ENCODE measurements around the gene CRYGB. TPM values are rescaled to one million over a fixed set of nuclear protein-coding genes. Genes with fewer than 3 reads are reported as not detected.
"Not testable (repeated sequence)": the region's sequence is repeated elsewhere in the genome, so short reads cannot be mapped to it uniquely, and the experiment has no call there.

CRYGB gene
- total RNA-seq, 1 experiment from 2014 or later, result 0.87 TPM

DNA sequence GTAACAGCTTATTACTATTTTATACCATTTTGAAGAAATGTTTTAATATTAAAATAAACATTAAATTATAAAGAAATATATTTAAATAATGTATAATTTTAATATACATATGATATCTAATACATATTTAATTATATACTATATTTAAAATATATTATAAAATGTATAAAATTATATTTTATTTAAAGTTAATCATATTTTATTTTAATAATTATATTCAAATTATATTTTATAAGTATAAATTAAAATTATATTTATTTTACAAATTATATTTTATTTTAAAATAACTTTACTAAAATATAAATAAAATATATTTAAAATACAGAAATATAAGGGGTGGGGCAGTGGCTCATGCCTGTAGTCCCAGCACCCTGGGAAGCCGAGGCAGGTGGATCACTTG lies 23.7 kb downstream of the CRYGB start:
- TF ChIP-seq SMAD3 (CRISPR knock-in tag; IDR thresholded peaks at IDR 0.05; ENCODE audit: borderline replicate concordance) (no peak), HMGA2 (CRISPR knock-in tag; IDR thresholded peaks at IDR 0.05) (peak; percentile 98; the same call in 1 of the 2 replicates)
- TF ChIP-seq, protein P1, sequence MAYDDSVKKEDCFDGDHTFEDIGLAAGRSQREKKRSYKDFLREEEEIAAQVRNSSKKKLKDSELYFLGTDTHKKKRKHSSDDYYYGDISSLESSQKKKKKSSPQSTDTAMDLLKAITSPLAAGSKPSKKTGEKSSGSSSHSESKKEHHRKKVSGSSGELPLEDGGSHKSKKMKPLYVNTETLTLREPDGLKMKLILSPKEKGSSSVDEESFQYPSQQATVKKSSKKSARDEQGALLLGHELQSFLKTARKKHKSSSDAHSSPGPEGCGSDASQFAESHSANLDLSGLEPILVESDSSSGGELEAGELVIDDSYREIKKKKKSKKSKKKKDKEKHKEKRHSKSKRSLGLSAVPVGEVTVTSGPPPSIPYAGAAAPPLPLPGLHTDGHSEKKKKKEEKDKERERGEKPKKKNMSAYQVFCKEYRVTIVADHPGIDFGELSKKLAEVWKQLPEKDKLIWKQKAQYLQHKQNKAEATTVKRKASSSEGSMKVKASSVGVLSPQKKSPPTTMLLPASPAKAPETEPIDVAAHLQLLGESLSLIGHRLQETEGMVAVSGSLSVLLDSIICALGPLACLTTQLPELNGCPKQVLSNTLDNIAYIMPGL (CRISPR knock-in tag; IDR thresholded peaks at IDR 0.05), result no peak
- DNase-seq (ENCODE audit: low spot score), result no peak
- Mint-ChIP-seq H3K4me1 (peaks cover 15% of the 10 kb centered on the region), H3K27me3 (ENCODE audit: low read depth) (no peaks in the 10 kb centered on the region; the same call in 1 of the 2 replicates), H3K36me3 (no peaks in the 10 kb centered on the region), H3K27ac (no peak overlapping the region), H3K4me3 (no peak overlapping the region), H3K9me3 (peaks cover 8% of the 10 kb centered on the region)
- CTCF ChIA-PET, result interaction anchor here (0.5 to 1.1 kb wide), 2 partner anchors 10 to 20 kb away, joined by 3 read pairs; no protein-coding TSS in a partner anchor
- POLR2A ChIA-PET, result no interaction called here
- no peak for ATAC-seq

DNA sequence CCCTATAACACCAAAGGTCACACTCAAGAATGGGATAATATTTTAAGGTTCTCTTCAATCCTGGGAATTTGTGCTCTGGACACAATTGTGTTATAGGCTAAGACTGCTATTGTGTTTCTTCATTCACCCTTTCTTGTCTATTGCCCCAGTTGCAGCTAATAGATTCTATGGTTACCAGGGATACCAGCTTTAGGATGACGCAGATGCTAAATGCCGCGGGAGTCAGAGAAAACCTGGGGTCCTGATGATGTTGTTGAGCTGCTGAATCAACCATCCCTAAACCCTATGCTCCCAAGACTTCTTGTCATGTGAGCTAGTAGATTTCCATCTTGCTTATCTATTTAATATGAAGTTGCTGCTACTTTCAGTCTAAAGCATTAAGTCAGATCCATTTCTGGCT lies 27.0 kb downstream of the CRYGB start:
- H3K27ac Mint-ChIP-seq, result no peak overlapping the region
- DNase-seq (ENCODE audit: low spot score), result no peak
- H3K27me3 Mint-ChIP-seq (ENCODE audit: low read depth), result no peaks in the 10 kb centered on the region; the same call in 1 of the 2 replicates
- ChIA-PET POLR2A (no interaction called here), CTCF (no interaction called here)
- H3K4me3 Mint-ChIP-seq, result no peak overlapping the region
- H3K36me3 Mint-ChIP-seq, result no peaks in the 10 kb centered on the region
- no peak for ATAC-seq
- H3K9me3 Mint-ChIP-seq, result 0 out of 2 replicates have a peak, but pooled peaks cover 7% of the 10 kb centered on the region
- H3K4me1 Mint-ChIP-seq, result peaks cover 6% of the 10 kb centered on the region
- no peak for TF ChIP-seq ZNF138 (CRISPR knock-in tag; conservative IDR thresholded peaks at IDR 0.05)
- TF ChIP-seq, protein P2, sequence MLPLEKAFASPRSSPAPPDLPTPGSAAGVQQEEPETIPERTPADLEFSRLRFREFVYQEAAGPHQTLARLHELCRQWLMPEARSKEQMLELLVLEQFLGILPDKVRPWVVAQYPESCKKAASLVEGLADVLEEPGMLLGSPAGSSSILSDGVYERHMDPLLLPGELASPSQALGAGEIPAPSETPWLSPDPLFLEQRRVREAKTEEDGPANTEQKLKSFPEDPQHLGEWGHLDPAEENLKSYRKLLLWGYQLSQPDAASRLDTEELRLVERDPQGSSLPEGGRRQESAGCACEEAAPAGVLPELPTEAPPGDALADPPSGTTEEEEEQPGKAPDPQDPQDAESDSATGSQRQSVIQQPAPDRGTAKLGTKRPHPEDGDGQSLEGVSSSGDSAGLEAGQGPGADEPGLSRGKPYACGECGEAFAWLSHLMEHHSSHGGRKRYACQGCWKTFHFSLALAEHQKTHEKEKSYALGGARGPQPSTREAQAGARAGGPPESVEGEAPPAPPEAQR (CRISPR knock-in tag; IDR thresholded peaks at IDR 0.05), result no peak
- TF ChIP-seq TEAD1 (CRISPR knock-in tag; IDR thresholded peaks at IDR 0.05), result no peak
- no peak for TF ChIP-seq RELA (CRISPR knock-in tag; IDR thresholded peaks at IDR 0.05; ENCODE audit: borderline replicate concordance)
- TF ChIP-seq ZNF423 (CRISPR knock-in tag; IDR thresholded peaks at IDR 0.05), result no peak
- TF ChIP-seq OVOL2 (CRISPR knock-in tag; IDR thresholded peaks at IDR 0.05; ENCODE audit: borderline replicate concordance), result no peak
- no peak for TF ChIP-seq ZNF263 (CRISPR knock-in tag; IDR thresholded peaks at IDR 0.05; ENCODE audit: low read depth)
- no peak for TF ChIP-seq SP1 (CRISPR knock-in tag; conservative IDR thresholded peaks at IDR 0.05)
- TF ChIP-seq NR2C2 (CRISPR knock-in tag; IDR thresholded peaks at IDR 0.05), result no peak
- TF ChIP-seq NR3C1 (CRISPR knock-in tag; conservative IDR thresholded peaks at IDR 0.05; ENCODE audit: low read depth), result no peak
- no peak for TF ChIP-seq NFYB (CRISPR knock-in tag; conservative IDR thresholded peaks at IDR 0.05; ENCODE audit: low read depth)
- TF ChIP-seq, protein P3, sequence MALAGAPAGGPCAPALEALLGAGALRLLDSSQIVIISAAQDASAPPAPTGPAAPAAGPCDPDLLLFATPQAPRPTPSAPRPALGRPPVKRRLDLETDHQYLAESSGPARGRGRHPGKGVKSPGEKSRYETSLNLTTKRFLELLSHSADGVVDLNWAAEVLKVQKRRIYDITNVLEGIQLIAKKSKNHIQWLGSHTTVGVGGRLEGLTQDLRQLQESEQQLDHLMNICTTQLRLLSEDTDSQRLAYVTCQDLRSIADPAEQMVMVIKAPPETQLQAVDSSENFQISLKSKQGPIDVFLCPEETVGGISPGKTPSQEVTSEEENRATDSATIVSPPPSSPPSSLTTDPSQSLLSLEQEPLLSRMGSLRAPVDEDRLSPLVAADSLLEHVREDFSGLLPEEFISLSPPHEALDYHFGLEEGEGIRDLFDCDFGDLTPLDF (CRISPR knock-in tag; IDR thresholded peaks at IDR 0.05), result no peak

DNA sequence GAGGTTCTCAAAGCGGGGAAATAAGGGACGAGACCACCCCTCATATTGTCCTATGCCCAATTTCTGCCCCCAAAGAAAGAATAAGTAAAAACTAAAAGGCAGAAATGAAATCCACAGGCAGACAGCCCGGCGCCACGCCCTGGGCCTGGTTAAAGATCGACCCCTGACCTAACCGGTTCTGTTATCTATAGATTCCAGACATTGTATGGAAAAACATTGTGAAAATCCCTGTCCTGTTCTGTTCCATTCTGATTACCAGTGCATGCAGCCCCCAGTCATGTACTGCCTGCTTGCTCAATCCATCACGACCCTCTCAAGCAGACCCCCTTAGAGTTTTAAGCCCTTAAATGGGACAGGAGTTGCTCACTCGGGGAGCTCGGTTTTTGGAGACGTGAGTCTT lies 28.6 kb downstream of the CRYGB start:
- H3K4me3 Mint-ChIP-seq; POLR2A ChIA-PET; H3K36me3 Mint-ChIP-seq; H3K27me3 Mint-ChIP-seq (ENCODE audit: low read depth); H3K27ac Mint-ChIP-seq; H3K9me3 Mint-ChIP-seq; DNase-seq (ENCODE audit: low spot score); ATAC-seq; CTCF ChIA-PET: not testable (repeated sequence)
- peaks cover 16% of the 10 kb centered on the region for H3K4me1 Mint-ChIP-seq

DNA sequence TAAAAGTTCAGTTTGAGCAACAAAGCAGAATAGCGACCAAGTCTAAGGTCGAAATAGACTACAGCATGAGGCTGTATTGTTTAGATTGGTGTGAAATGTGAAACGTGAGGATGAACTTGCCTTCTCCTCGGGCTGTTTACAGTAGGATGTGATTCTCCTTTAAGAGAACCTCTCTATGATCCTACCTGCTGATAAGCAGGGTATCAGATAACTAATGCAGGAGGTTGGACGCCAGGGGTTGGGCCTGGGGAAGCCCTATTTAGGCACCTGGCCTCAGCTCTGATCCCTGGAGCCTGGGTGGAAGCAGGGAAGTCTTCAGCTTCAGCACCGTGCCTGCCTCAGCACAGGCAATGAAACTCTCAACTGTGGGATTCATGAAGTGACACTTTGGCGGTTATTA lies 33.0 kb downstream of the CRYGB start:
- 0 out of 2 replicates have a peak, but pooled peaks cover 2% of the 10 kb centered on the region for H3K36me3 Mint-ChIP-seq
- ChIA-PET POLR2A (interaction anchor here (0.7 kb wide), 1 partner anchor 125 kb away, joined by 4 read pairs; no protein-coding TSS in a partner anchor), CTCF (interaction anchor here (0.7 to 1.3 kb wide), 4 partner anchors 9 to 142 kb away, joined by 3 to 9 read pairs (median 4); partner anchors contain the start of gene IDH1)
- H3K9me3 Mint-ChIP-seq, result 0 out of 2 replicates have a peak, but pooled peaks cover 7% of the 10 kb centered on the region
- DNase-seq (ENCODE audit: low spot score), result peak; percentile 72
- H3K4me1 Mint-ChIP-seq, result peaks cover 35% of the 10 kb centered on the region
- H3K4me3 Mint-ChIP-seq, result peak overlapping the region; percentile 67
- peak; percentile 96 for ATAC-seq
- no peaks in the 10 kb centered on the region for H3K27me3 Mint-ChIP-seq (ENCODE audit: low read depth)
- H3K27ac Mint-ChIP-seq, result peak overlapping the region; percentile 91
- TF ChIP-seq SP1 (CRISPR knock-in tag; conservative IDR thresholded peaks at IDR 0.05) (0 out of 2 replicates have a peak, but pooled peaks have one; percentile 35), GABPB1 (CRISPR knock-in tag; IDR thresholded peaks at IDR 0.05) (no peak), SOX15 (CRISPR knock-in tag; IDR thresholded peaks at IDR 0.05) (no peak), GTF2I (CRISPR knock-in tag; conservative IDR thresholded peaks at IDR 0.05) (no peak), ELF4 (CRISPR knock-in tag; IDR thresholded peaks at IDR 0.05; ENCODE audit: low read depth) (no peak), ETV6 (CRISPR knock-in tag; IDR thresholded peaks at IDR 0.05) (peak; percentile 37; the same call in 1 of the 2 replicates), FOXK1 (CRISPR knock-in tag; IDR thresholded peaks at IDR 0.05) (peak; percentile 65)
- TF ChIP-seq, protein P4, sequence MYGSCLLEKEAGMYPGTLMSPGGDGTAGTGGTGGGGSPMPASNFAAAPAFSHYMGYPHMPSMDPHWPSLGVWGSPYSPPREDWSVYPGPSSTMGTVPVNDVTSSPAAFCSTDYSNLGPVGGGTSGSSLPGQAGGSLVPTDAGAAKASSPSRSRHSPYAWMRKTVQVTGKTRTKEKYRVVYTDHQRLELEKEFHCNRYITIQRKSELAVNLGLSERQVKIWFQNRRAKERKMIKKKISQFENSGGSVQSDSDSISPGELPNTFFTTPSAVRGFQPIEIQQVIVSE (CRISPR knock-in tag; IDR thresholded peaks at IDR 0.05; ENCODE audit: borderline replicate concordance), result no peak
